ENCODE measurements around the gene AIPL1.
"Not testable (repeated sequence)": the region's sequence is repeated elsewhere in the genome, so short reads cannot be mapped to it uniquely, and the experiment has no call there.

Gene AIPL1, protein sequence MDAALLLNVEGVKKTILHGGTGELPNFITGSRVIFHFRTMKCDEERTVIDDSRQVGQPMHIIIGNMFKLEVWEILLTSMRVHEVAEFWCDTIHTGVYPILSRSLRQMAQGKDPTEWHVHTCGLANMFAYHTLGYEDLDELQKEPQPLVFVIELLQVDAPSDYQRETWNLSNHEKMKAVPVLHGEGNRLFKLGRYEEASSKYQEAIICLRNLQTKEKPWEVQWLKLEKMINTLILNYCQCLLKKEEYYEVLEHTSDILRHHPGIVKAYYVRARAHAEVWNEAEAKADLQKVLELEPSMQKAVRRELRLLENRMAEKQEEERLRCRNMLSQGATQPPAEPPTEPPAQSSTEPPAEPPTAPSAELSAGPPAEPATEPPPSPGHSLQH

DNA sequence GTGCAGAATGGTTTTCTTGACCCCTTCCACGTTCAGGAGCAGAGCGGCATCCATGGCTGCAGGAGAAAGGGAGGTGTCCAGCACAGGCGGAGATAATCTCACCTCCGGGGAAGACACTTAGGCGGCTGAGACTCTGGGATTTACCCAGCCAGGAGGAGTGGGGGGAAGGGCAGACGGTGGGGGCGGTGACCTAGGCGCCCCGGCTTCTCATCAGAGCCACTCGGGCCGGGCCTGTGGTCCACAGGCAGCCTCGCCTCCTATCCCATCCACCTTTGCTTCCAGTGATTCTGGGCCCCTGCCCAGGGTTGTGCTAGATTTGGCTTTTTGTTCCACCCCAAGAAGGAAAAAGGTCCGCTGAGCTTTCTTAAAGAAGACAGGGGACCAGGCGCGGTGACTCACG, at the start of gene AIPL1:
AIPL1 (minus strand) TSS at position 71 of the 400 bp plus-strand sequence; CDS start at position 54, 17 bp downstream.
- no peak for DNase-seq

DNA sequence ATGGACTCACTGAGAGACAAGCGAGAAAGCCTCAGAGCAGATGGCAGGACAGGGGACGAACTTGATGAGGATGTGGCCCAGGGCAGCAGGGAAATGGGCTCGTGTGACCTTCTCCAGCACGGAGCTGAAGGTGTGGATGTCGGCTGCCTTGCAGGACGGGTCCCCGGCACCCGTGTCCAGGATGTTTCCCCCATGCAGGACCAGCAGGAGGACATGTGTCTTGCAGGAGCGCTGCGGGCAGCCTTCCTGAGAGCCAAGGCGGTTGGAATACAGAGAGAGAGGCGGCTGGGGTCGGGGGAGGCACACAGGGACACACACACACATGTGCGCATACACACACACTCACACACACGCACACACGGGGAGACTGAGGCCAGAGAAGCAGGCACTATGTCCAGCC, 48.6 kb upstream of the AIPL1 start:
- DNase-seq: no peak

DNA sequence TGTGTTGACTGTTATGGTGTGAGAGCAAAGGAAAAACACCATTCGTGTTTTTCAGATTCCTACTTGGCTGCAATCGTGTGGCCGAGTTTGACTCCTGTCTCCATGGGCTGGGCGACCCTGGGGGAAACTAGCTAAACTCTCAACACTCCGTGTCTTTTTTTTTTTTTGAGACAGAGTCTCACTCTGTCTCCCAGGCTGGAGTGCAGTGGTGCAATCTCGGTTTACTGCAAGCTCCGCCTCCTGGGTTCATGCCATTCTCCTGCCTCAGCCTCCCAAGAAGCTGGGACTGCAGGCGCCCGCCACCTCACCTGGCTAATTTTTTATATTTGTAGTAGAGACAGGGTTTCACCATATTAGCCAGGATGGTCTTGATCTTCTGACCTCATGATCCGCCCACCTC, 47.9 kb upstream of the AIPL1 start:
- not testable (repeated sequence) for DNase-seq

DNA sequence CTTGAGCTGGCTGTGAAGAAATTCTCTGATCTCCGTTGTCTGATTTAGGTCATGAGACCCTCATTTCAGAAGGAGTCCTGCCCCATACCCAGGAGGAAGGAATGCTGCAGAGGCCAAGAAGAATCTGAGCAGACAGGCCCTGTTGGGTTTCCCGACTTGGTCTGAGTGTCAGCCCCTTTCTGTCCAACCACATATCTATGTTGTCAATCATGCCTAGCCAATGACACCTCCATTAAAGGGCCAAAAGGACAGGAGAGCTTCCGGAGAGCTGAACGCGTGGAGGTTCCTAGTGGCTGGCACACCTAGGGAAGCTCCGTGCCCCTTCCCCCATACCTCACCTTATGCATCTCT, 47.2 kb upstream of the AIPL1 start:
- DNase-seq: no peak

DNA sequence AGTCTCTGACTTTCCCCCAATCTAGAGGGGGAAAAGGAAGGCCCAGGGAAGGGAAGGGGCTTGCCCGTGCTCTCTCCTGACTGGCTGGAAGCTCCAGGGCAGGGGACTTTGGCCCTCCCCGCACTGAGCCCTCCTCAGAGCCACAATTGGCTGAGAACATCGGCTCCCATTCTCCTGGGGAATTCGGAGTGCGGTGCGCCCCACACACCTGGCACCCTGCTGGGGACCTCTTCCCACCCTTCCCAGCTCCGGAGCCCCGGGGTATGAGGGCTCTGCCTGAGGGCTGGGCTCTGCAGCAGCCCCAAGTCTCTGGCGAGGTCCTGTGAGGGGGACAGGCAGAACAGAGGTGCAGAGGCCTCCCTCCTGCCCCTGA, 45.4 kb upstream of the AIPL1 start:
- no peak for DNase-seq

DNA sequence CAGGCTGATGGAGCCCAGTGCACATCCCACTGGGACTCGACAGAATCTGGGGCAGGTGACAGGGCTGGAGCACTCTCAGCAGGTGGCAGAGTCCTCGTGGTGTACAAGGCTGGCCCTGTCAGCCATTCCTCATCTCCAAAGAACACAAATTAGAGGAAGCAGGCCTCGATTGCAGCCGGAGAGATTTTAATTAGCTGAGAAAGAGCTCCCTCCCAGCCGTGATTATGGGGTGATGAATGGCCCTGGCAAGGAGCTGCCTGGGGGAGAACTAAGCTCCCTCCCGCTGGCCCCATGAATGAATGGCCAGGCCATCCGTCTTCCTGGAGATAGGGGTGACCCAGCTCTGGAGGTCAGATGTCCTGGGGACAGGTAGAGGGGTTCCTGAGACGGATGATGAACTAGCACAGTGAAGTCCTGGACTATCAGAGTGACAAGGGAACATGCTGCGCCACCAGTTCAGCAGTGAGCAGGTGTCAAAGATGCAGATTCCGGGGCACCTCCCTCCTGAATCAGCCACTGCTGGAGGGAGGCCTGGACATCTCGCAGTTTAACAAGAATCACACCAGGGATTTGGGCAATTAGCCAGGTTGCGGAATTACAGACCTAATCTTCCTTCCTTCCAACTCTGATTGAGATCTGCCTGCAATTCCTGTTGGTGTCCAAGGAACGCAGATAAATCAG, 44.8 kb upstream of the AIPL1 start:
- DNase-seq: no peak

DNA sequence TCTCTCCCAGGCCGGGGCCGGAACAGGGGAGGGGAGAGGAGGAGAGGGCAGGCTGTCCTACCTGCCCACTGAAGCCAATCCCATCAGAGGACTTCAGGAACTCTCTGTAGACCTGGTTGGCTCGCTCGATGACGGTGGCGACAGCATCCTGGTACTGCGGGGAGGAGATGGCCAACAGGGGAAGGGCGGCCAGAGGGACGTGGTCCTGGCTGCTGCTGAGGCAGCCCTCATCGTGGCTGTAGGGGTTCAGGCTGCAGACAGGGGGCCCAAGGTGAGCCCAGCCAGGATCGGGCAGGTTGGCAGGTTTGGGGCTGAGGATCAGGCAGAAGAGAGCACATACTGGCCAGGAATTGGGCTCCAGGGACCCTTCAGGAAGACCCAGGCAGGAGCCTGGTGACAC, 43.6 kb upstream of the AIPL1 start:
- DNase-seq: no peak

DNA sequence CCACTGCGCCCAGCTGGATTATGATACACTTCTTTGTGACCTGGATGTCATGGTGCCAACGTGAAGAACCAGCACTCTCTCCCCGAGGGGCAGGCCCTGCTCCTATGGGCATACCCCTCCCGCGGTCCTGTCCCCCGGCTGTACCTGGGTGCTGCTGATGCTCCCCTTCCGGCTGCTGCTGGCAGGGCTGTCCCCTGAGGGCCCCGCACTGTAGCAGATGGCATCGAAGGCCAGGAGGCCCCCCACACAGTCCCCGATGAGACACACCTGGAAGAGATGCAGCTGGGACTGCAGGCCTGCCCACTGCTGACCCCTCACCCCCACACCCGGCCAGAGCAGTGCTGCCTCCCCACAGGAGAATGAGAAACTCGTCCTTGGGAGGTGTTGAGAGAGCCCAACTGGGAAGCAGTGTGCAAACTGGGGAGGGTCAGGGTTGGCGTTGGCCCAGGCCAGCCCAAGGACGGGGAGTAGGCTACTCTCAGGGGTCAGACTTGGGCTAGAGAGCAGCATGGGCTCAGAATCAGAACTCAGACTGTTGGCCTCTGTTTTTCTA, 43.0 kb upstream of the AIPL1 start:
- DNase-seq: no peak

DNA sequence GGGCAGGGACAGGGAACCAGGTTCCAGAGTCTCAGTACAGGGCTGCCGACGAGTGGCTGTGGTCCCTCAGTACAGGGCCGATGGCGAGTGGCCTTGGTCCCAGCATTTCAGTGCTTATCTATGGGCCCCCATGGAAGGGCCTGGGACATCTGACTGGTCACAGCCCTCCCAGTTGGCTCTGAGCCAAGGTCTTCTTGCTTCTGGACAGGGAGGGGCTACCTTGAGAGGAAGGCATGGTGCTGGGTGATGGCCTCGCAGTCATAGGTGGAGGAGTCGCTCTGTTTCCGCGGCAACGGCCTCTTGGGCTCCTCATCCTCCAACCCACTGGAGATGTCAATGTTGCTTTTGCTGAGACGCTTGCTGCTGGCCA, 41.9 kb upstream of the AIPL1 start:
- DNase-seq: no peak

DNA sequence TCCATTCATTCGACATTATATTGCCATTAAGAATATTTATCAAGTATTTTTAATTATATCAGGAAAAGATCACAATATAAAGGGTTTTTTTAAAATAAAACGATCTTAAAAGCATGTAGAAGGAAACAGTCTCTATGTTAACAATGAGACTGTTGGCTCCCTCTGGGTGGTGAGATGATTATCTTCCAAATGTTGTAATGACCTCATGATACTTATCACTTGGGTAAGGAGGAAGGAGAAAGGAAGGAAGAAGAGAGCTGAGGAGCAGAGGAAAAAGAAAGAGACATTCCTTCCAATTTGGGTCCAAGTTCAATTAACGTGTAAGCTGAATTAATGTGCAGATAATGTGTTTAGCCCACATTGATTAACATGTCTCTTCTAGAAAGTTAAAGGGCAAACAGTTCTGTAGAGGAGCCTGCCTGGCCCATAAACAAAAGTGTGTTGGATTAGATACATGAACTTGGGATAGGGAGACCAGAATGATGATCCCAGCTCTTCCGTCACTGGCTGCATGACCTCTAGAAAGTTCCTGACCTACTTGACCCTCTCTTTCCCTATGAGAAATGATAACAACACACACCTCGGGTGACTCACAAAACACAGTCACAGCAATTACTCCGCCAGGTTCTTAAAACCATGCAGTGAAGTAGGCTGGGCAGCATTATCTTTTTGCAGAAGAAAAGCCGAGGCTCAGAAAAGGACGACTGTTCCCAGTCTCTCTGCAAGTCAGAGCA, 41.3 kb upstream of the AIPL1 start:
- no peak for DNase-seq

DNA sequence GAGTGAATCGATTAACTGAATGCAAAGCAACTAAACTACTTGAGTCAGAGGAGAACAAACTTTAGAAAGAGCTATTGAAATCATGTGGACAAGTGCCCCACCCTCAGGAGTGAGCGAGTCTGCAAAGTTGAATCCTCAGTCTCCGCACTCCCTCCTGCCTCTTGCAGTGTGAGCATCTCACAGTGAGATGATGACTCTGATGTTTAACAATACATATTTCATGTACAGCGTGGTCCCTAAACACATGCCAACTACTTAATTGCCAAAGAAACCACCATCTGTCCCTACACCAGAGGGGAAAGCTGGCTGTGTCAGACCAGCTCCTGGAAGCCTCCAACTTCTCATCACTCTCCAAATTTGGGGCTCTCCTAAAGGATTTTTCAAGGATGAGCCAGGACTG, 40.5 kb upstream of the AIPL1 start:
- DNase-seq: no peak

DNA sequence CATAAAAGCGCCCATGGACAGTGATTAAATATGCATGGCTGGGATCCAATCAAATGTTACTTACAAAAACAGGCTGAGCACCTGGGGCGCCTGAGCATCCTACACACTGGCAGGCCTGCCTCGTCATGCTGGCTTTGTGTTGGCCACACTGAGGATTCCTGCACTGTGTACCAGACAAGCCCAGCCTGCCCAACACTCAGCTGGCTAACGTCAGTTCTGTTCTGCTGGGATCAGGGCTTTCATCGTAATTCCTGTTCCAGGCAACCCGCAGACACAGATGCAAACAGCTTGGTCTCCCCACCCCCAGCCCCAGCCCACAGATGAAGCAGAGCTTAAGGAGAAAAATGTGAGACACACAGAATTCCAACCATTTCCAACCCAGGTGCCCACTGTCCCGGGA, 40.0 kb upstream of the AIPL1 start:
- no peak for DNase-seq

DNA sequence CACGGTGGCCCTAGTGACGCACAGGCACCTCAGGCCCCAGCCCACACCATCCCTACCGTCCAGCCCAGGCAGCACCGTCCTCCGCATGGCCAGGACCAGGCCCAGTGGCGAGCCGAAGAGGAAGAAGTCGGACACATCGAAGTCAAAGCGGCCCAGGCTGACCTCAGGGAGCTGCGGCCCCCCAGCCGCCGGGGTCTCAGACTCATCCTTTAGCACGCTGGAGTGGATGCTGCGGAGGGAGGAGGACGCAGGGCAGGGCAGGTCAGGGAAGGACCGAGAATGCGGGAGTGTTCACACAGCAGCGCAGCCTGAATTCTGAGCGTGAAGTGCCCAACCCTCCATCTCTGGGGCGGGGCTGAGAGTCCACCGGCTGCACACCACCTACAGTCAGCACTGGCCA, 39.5 kb upstream of the AIPL1 start:
- DNase-seq: no peak

DNA sequence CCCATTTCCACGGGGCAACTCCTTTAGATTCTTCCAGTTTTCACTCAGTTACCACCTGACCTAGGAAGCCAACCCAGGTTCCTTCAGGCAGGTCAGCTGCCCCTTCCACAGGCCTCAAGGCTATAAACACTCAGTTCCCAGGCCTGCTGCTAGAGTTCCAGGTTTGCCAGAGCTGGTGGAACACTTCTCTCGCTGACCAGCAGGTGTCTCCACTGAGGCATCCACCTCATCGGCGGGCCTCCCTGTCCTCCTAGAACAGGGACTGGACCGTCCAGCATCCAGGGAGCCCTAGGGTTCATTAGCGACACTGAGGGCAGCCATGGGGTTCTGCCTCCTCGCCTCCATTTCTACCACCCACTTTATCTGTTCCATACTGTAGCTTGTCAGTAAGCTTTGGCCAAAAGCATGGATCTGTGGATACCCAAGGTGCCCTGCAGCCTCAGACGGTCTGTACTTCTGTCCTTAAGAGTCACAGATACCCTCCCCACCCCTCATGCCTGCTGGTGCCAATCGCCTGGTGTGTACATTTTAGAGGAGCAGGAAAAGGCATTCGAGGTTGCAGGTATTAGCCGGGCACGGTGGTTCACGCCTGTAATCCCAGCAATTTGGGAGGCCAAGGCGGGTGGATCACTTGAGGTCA, 38.3 kb upstream of the AIPL1 start:
- peak; percentile 70 for DNase-seq

DNA sequence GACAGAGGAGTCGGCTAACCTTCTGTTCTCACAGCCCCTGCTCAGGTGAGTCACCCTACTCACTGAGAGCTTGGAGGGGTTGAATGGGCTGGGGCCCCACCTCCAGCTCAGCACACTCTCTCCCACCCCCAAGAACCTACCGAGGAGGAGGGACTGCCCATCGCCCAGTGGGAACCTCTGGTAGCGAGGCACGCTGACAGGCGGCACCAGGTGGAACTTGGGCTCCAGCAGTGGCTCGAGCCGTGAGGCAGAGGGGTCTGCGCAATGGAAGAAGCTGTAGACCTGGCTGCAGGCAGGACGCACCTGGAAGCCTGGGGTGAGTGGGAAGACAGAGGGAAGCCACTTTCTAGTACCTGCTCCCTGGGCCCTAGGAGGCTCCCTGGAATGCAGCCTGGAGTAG, 37.6 kb upstream of the AIPL1 start:
- no peak for DNase-seq

DNA sequence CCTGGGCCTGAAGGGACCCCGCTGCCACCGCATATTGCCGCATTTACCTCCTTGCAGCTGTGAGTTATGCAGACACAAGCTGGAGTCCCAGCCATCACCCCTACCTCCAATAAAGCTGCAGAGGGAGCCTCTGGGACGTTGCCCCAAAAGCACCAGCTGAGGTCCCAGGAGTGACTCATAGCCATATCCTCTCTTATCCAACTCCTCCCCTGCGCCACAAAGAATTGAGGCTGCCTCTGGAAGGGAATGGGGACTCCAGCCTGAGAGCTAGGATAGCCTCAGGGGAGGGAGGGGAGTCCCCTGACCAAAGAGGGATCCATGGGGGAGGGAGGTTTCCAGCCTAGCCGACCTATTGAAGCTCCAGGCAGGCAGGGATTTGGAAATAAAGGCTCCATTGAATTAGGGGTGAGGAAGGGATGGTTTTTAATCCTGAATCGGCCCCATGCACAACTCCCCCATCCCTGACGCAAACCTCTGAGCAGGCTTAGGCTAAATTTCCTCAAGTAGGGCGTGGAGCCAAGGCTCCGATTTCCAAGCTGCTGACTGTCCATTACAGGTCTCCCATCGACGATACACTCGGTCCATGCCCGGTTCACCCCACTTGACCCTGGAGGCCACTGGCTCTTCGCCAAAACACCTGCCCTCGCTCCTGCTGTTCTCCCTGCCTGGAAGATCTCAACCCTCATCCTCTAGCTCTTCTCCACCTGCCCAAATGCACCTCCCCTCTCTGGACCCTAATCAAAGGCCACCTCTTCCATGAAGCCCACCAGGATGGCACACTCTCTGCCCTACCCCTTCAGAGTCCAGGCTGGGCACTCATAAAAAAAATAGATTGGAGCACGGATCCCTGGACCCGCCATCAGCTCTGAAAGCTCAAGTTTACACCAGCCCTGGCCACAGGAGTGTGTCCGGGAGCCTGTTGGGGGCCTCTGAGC, 36.9 kb upstream of the AIPL1 start:
- no peak for DNase-seq

DNA sequence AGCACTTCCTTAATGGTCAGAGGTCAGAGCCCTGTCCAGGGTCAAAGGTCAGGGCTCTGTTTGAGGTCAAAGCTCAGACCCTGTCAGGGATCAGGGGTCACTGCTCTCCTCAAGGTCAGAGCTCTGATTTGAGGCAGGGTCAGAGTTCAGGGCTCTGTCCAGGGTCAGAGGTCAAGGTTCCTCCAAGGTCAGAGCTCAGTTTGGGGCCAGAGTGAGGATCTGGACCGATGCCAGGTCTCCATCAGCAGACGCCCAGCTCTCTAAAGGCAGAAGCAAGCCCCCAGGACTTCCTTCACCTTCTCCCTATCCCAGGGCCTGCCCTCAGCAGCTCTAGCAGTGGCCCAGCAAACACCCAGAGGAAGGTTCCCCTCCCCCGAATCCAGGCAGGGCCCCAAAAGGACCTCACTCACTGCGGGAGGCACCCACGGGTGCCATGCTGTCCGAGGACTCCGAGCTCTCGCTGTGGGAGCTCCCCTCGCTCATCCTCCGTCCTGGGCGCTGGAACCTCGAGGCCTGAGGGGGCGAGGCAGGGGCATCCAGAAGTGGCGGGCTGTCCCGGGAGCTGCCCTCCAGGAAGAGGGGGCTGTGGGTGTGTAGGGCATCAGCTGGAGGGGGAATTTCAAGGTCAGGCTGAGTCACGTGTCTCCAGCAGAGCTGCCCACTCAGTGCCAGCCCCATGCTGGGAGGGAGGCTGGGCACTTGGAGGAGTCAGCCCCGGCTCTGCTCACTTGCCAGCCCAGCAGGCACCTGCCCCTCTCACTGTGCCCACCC, 36.0 kb upstream of the AIPL1 start:
- no peak for DNase-seq

DNA sequence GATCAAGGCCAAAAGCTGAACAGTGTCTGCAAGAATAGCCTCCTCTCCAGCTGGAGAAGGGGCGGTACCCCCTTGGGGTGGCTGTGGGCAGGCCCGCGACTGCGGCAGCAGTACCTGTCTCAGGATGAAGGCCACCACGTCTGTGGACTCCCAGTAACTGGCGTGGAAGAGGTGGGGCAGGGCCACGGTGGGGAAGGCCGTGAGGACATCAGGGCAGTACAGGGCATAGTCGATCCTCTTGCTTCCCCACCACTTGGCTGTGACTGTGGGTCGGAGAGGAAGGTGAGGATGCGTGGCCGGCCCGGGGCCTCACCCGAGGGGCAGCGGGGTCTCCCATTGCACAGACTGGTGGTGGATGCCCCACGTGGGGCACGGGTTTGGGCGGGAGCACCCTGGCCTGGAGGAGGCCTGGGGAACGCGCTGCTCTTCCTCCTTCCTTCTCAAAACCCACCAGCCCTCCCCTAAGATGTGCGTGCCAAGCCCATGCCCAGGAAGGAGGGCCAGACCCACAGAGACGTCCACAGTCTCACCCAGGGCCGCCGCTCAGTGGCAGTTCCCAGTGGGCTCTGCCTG, 35.3 kb upstream of the AIPL1 start:
- no peak for DNase-seq

DNA sequence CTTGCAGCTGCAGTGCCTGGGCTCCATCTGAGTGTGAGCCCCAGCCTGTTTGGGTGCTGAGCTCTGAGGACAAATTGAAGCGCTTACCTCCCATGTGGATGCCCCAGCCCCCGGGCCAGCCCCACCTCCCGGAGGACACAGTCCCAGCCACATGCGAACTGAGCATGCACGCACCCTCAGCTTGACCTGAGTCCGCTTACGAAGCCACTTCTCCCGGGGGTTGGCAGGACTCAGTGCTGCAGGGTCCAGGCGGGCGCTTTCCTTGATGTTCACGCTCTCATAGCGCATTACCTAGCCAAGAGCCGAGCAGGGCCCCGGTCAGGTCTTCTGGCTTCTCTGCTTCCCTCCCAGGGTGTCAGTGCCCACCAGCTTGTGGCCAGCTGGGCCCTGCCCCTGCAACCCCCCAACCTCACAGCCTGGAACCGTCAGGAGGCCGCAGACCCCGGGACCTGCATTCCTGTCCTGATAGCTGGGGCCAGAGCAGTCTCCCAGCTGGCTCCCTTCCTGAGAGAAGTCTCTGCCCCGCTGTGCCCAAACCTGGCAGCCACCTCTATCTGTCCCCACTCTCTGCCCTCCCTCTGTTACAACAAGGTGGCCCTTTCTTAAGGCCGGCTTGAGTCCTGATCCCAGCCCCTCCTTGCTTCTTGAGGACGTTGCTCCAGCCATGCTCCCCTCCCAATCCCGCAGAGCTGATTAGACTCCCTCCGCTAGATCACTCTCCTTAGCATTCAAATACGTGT, 33.3 kb upstream of the AIPL1 start:
- no peak for DNase-seq

DNA sequence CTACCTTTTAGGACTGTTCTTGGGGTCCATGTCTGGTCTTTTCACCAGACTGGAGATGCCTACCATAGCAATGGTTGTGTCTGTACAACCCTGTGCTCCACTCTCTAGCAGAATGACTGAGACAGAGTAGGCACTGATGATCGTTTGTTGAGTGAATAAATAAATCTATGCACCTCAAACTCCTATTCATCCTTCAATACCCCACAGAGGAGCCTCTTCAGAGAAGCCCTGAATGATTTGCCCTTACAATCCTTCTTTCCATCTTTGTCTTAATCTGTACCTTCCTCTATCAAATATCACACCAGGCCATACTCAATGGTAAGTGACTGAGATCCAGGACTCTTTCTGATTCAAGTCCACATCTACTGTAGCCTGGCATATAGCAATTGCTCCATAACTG, 32.6 kb upstream of the AIPL1 start:
- no peak for DNase-seq

All from activated CD8-positive, alpha-beta memory T cell treated with anti-CD3 and anti-CD28 coated beads, Interleukin-2, amount 50 U/mL, for 4 hours (primary cell).